WTC11 (cell line): ENCODE measurements around the gene ZNF593OS.

Experiments
- E2F1 ChIP-seq: sonication (generic); formaldehyde crosslinking; IDR thresholded peaks from 2 replicates; pipeline ENCODE4 v1.8.0; 2022; ENCODE audit warnings: mild to moderate bottlenecking, missing genetic modification reagents
- NR1H2 ChIP-seq: sonication (generic); formaldehyde crosslinking; IDR thresholded peaks from 2 replicates; pipeline ENCODE4 v1.9.0; 2021; ENCODE audit warnings: mild to moderate bottlenecking, moderate library complexity, missing genetic modification reagents
- NR3C1 ChIP-seq: sonication (generic); formaldehyde crosslinking; conservative IDR thresholded peaks from 2 replicates; pipeline ENCODE4 v1.8.1; 2023; ENCODE audit warnings: low read depth, mild to moderate bottlenecking, missing genetic modification reagents
- SOX15 ChIP-seq: fragments of 250-450 bp; sonication (Bioruptor Pico); IDR thresholded peaks from 2 replicates; pipeline ENCODE4 v1.9.0; 2021; ENCODE audit warnings: mild to moderate bottlenecking
- ZNF232 ChIP-seq: sonication (generic); formaldehyde crosslinking; IDR thresholded peaks from 2 replicates; pipeline ENCODE4 v1.8.0; 2022; ENCODE audit warnings: mild to moderate bottlenecking, missing genetic modification reagents
- TF ChIP-seq, protein P1 (sequence below): fragments of 200-600 bp; IDR thresholded peaks from 2 replicates; pipeline ENCODE4 v1.8.0; 2022; ENCODE audit warnings: antibody characterized with exemption
- TF ChIP-seq, protein P2 (sequence below): sonication (generic); formaldehyde crosslinking; conservative IDR thresholded peaks from 2 replicates; pipeline ENCODE4 v1.8.1; 2022; ENCODE audit warnings: mild to moderate bottlenecking, missing genetic modification reagents

- TF ChIP-seq, protein P1, sequence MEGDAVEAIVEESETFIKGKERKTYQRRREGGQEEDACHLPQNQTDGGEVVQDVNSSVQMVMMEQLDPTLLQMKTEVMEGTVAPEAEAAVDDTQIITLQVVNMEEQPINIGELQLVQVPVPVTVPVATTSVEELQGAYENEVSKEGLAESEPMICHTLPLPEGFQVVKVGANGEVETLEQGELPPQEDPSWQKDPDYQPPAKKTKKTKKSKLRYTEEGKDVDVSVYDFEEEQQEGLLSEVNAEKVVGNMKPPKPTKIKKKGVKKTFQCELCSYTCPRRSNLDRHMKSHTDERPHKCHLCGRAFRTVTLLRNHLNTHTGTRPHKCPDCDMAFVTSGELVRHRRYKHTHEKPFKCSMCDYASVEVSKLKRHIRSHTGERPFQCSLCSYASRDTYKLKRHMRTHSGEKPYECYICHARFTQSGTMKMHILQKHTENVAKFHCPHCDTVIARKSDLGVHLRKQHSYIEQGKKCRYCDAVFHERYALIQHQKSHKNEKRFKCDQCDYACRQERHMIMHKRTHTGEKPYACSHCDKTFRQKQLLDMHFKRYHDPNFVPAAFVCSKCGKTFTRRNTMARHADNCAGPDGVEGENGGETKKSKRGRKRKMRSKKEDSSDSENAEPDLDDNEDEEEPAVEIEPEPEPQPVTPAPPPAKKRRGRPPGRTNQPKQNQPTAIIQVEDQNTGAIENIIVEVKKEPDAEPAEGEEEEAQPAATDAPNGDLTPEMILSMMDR, result no peak
- no peak for TF ChIP-seq ZNF232
- TF ChIP-seq NR3C1, result no peak
- no peak for TF ChIP-seq NR1H2 (CRISPR knock-in tag)
- TF ChIP-seq, protein P2, sequence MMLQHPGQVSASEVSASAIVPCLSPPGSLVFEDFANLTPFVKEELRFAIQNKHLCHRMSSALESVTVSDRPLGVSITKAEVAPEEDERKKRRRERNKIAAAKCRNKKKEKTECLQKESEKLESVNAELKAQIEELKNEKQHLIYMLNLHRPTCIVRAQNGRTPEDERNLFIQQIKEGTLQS, result no peak
- no peak for TF ChIP-seq SOX15 (CRISPR knock-in tag)
- TF ChIP-seq E2F1, result no peak
Measured at GRCh38 chr1:26129778-26130177, 41.9 kb downstream of the ZNF593OS start.
